HEK293 (cell line): ENCODE results near the gene IGFBP2.

ENCODE experiments used
- CTCF ChIA-PET: fragments of 350-600 bp; formaldehyde crosslinking; extraction: SDS; loops from one replicate; lab custom pipeline; 2021; ENCODE audit warnings: antibody characterized with exemption; lab: Yijun Ruan, JAX
- POLR2A ChIA-PET: fragments of 300-600 bp; formaldehyde crosslinking; extraction: SDS; loops from one replicate; lab custom pipeline; 2020; ENCODE audit warnings: antibody characterized with exemption, inconsistent platforms; lab: Yijun Ruan, JAX
- H3K27ac ChIP-seq: fragments of 200-500 bp; sonication (Bioruptor generic); 2 replicates; pipeline ENCODE4 v1.5.1; 2014; ENCODE audit warnings: low read depth, low read length, control low read depth, inconsistent platforms; ENCODE audit errors: extremely low read depth
- H3K36me3 ChIP-seq, 2 experiments: fragments of 200-500 bp in 1 of 2; sonication (Bioruptor generic) in 1 of 2; 1 replicate in 1 of 2; 2 replicates in 1 of 2; pipeline ENCODE4 v1.5.1; 2014 to 2017; ENCODE audit warnings: inconsistent platforms in 2 of 2, low read length in 2 of 2; ENCODE audit not compliant: control insufficient read depth in 2 of 2, insufficient read depth in 1 of 2
- H3K4me1 ChIP-seq: fragments of 200-500 bp; sonication (Bioruptor generic); 2 replicates; pipeline ENCODE4 v1.5.1; 2014; ENCODE audit warnings: mild to moderate bottlenecking, low read length, inconsistent platforms; ENCODE audit not compliant: control insufficient read depth, insufficient read depth
- H3K4me3 ChIP-seq: 2 replicates; pipeline ENCODE4 v1.5.1; 2011; ENCODE audit warnings: low read depth, mild to moderate bottlenecking, control low read depth, low read length, moderate library complexity
- H3K9me3 ChIP-seq: fragments of 200-500 bp; sonication (Bioruptor generic); 2 replicates; pipeline ENCODE4 v1.5.1; 2014; ENCODE audit warnings: low read depth, low read length, inconsistent platforms; ENCODE audit not compliant: control insufficient read depth, insufficient read depth
- GLIS2 ChIP-seq: fragments of 450-650 bp; formaldehyde crosslinking; IDR thresholded peaks from 2 replicates; pipeline ENCODE4 v1.5.1; 2016; ENCODE audit warnings: missing biosample characterization, missing genetic modification characterization
- KLF1 ChIP-seq: fragments of 450-650 bp; formaldehyde crosslinking; IDR thresholded peaks from 2 replicates; pipeline ENCODE4 v1.5.1; 2016; ENCODE audit warnings: missing biosample characterization, missing genetic modification characterization
- PRDM1 ChIP-seq: fragments of 450-650 bp; formaldehyde crosslinking; IDR thresholded peaks from 2 replicates; pipeline ENCODE4; 2016; ENCODE audit warnings: missing biosample characterization, missing genetic modification characterization
- SALL2 ChIP-seq: fragments of 450-650 bp; formaldehyde crosslinking; IDR thresholded peaks from 2 replicates; pipeline ENCODE4 v1.5.0; 2017; ENCODE audit warnings: missing biosample characterization, mild to moderate bottlenecking, missing genetic modification characterization, borderline replicate concordance
- SP3 ChIP-seq: fragments of 450-650 bp; formaldehyde crosslinking; IDR thresholded peaks from 2 replicates; pipeline ENCODE4 v1.5.1; 2016; ENCODE audit warnings: missing biosample characterization, missing genetic modification characterization
- ZBTB10 ChIP-seq: fragments of 450-650 bp; formaldehyde crosslinking; IDR thresholded peaks from 2 replicates; pipeline ENCODE4 v1.5.1; 2016; ENCODE audit warnings: missing biosample characterization, missing genetic modification characterization
- ZEB2 ChIP-seq: fragments of 450-650 bp; formaldehyde crosslinking; IDR thresholded peaks from 2 replicates; pipeline ENCODE4 v1.5.1; 2016; ENCODE audit warnings: missing biosample characterization, missing genetic modification characterization
- ZNF10 ChIP-seq: fragments of 450-650 bp; formaldehyde crosslinking; IDR thresholded peaks from 2 replicates; pipeline ENCODE4 v1.5.1; 2017; ENCODE audit warnings: missing biosample characterization, missing genetic modification characterization
- ZNF138 ChIP-seq: fragments of 450-650 bp; formaldehyde crosslinking; IDR thresholded peaks from 2 replicates; pipeline ENCODE4 v1.5.1; 2016; ENCODE audit warnings: missing biosample characterization, missing genetic modification characterization, borderline replicate concordance
- ZNF184 ChIP-seq: fragments of 450-650 bp; IDR thresholded peaks from 2 replicates; pipeline ENCODE4 v1.5.1; 2018; ENCODE audit warnings: missing biosample characterization, mild to moderate bottlenecking, missing genetic modification characterization
- ZNF2 ChIP-seq: fragments of 450-650 bp; formaldehyde crosslinking; IDR thresholded peaks from 2 replicates; pipeline ENCODE4 v1.5.1; 2016; ENCODE audit warnings: missing biosample characterization, missing genetic modification characterization
- ZNF274 ChIP-seq, 2 experiments: fragments of 200-500 bp in 1 of 2; fragments of 450-650 bp in 1 of 2; sonication (Bioruptor generic) in 1 of 2; formaldehyde crosslinking in 1 of 2; IDR thresholded peaks; 2 replicates each; pipeline versions ENCODE4 v1.5.1 to v1.6.1; 2014 to 2016; ENCODE audit warnings: borderline replicate concordance in 1 of 2, inconsistent platforms in 1 of 2, low read length in 1 of 2, missing biosample characterization in 1 of 2, missing genetic modification characterization in 1 of 2
- ZNF394 ChIP-seq: fragments of 450-650 bp; formaldehyde crosslinking; IDR thresholded peaks from 2 replicates; pipeline ENCODE4 v1.5.1; 2016; ENCODE audit warnings: missing biosample characterization, missing genetic modification characterization, mild to moderate bottlenecking, moderate library complexity, borderline replicate concordance
- ZNF423 ChIP-seq: fragments of 450-650 bp; formaldehyde crosslinking; IDR thresholded peaks from 2 replicates; pipeline ENCODE4 v1.5.1; 2016; ENCODE audit warnings: missing biosample characterization, missing genetic modification characterization
- ZNF530 ChIP-seq: fragments of 450-650 bp; formaldehyde crosslinking; IDR thresholded peaks from 2 replicates; pipeline ENCODE4 v1.5.1; 2016; ENCODE audit warnings: low read depth, missing biosample characterization, missing genetic modification characterization
- ZNF558 ChIP-seq: fragments of 450-650 bp; formaldehyde crosslinking; IDR thresholded peaks from 2 replicates; pipeline ENCODE4 v1.5.1; 2016; ENCODE audit warnings: missing biosample characterization, missing genetic modification characterization
- ZNF585B ChIP-seq: fragments of 450-650 bp; formaldehyde crosslinking; IDR thresholded peaks from 2 replicates; pipeline ENCODE4 v1.5.1; 2016; ENCODE audit warnings: missing biosample characterization, missing genetic modification characterization
- ZNF677 ChIP-seq: fragments of 450-650 bp; IDR thresholded peaks from 2 replicates; pipeline ENCODE4 v1.5.0; 2018; ENCODE audit warnings: missing biosample characterization, mild to moderate bottlenecking, missing genetic modification characterization, moderate library complexity
- ZNF777 ChIP-seq: fragments of 450-650 bp; formaldehyde crosslinking; IDR thresholded peaks from 2 replicates; pipeline ENCODE4 v1.5.1; 2017; ENCODE audit warnings: missing biosample characterization, missing genetic modification characterization, borderline replicate concordance
- ZSCAN16 ChIP-seq: fragments of 450-650 bp; formaldehyde crosslinking; IDR thresholded peaks from 2 replicates; pipeline ENCODE4 v1.5.1; 2016; ENCODE audit warnings: missing biosample characterization, missing genetic modification characterization
- ZSCAN30 ChIP-seq: fragments of 450-650 bp; IDR thresholded peaks from 2 replicates; pipeline ENCODE4 v1.5.1; 2018; ENCODE audit warnings: missing biosample characterization, mild to moderate bottlenecking, missing genetic modification characterization, moderate library complexity
- TF ChIP-seq, protein P1 (sequence below): fragments of 450-650 bp; formaldehyde crosslinking; IDR thresholded peaks from 2 replicates; pipeline ENCODE4 v1.5.1; 2016; ENCODE audit warnings: missing biosample characterization, missing genetic modification characterization
- TF ChIP-seq, protein P2 (sequence below): fragments of 450-650 bp; formaldehyde crosslinking; IDR thresholded peaks from 2 replicates; pipeline ENCODE4 v1.5.1; 2017; ENCODE audit warnings: missing biosample characterization, missing genetic modification characterization
- TF ChIP-seq, protein P3 (sequence below): fragments of 450-650 bp; formaldehyde crosslinking; IDR thresholded peaks from 2 replicates; pipeline ENCODE4 v1.5.0; 2017; ENCODE audit warnings: missing biosample characterization, missing genetic modification characterization, borderline replicate concordance
- TF ChIP-seq, protein P4 (sequence below): fragments of 450-650 bp; formaldehyde crosslinking; IDR thresholded peaks from 2 replicates; pipeline ENCODE4 v1.5.1; 2016; ENCODE audit warnings: missing biosample characterization, missing genetic modification characterization, borderline replicate concordance

IGFBP2 gene

GRCh38 chr2:216694082-216694825 lies 61.0 kb downstream of the IGFBP2 start:
- peaks cover 48% of the 10 kb centered on the region for H3K4me1 ChIP-seq
- ChIA-PET CTCF (interaction anchor here (0.6 to 2.3 kb wide), 8 partner anchors 12 to 816 kb away, joined by 3 to 10 read pairs (median 4); no protein-coding TSS in a partner anchor), POLR2A (interaction anchor here (0.8 to 1.5 kb wide), 3 partner anchors 8 to 196 kb away, joined by 3 to 5 read pairs (median 4); partner anchors contain the start of gene RPL37A)
- H3K9me3 ChIP-seq = no peaks in the 10 kb centered on the region
- H3K36me3 ChIP-seq = peaks cover 0 to 4% of the 10 kb centered on the region in 2 experiments; a peak in 1 of 3 replicates
- peak overlapping the region; percentile 37 for H3K4me3 ChIP-seq
- H3K27ac ChIP-seq = peak overlapping the region; percentile 94
- TF ChIP-seq ZNF394 (tag by site-specific recombination) = peak; percentile 17; the same call in 1 of the 2 replicates
- TF ChIP-seq KLF1 = no peak
- TF ChIP-seq ZNF423 (tag by site-specific recombination) = no peak
- TF ChIP-seq, protein P1, sequence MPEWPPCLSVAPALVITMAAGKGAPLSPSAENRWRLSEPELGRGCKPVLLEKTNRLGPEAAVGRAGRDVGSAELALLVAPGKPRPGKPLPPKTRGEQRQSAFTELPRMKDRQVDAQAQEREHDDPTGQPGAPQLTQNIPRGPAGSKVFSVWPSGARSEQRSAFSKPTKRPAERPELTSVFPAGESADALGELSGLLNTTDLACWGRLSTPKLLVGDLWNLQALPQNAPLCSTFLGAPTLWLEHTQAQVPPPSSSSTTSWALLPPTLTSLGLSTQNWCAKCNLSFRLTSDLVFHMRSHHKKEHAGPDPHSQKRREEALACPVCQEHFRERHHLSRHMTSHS (tag by site-specific recombination) = no peak
- TF ChIP-seq, protein P2, sequence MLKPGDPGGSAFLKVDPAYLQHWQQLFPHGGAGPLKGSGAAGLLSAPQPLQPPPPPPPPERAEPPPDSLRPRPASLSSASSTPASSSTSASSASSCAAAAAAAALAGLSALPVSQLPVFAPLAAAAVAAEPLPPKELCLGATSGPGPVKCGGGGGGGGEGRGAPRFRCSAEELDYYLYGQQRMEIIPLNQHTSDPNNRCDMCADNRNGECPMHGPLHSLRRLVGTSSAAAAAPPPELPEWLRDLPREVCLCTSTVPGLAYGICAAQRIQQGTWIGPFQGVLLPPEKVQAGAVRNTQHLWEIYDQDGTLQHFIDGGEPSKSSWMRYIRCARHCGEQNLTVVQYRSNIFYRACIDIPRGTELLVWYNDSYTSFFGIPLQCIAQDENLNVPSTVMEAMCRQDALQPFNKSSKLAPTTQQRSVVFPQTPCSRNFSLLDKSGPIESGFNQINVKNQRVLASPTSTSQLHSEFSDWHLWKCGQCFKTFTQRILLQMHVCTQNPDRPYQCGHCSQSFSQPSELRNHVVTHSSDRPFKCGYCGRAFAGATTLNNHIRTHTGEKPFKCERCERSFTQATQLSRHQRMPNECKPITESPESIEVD (tag by site-specific recombination) = no peak
- TF ChIP-seq PRDM1 (tag by site-specific recombination) = no peak
- no peak for TF ChIP-seq ZSCAN16 (tag by site-specific recombination)
- no peak for TF ChIP-seq ZNF530 (tag by site-specific recombination)
- TF ChIP-seq, protein P3, sequence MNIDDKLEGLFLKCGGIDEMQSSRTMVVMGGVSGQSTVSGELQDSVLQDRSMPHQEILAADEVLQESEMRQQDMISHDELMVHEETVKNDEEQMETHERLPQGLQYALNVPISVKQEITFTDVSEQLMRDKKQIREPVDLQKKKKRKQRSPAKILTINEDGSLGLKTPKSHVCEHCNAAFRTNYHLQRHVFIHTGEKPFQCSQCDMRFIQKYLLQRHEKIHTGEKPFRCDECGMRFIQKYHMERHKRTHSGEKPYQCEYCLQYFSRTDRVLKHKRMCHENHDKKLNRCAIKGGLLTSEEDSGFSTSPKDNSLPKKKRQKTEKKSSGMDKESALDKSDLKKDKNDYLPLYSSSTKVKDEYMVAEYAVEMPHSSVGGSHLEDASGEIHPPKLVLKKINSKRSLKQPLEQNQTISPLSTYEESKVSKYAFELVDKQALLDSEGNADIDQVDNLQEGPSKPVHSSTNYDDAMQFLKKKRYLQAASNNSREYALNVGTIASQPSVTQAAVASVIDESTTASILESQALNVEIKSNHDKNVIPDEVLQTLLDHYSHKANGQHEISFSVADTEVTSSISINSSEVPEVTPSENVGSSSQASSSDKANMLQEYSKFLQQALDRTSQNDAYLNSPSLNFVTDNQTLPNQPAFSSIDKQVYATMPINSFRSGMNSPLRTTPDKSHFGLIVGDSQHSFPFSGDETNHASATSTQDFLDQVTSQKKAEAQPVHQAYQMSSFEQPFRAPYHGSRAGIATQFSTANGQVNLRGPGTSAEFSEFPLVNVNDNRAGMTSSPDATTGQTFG = no peak
- TF ChIP-seq SALL2 (tag by site-specific recombination) = no peak
- peak; percentile 54; the same call in 1 of the 2 replicates for TF ChIP-seq ZNF2 (tag by site-specific recombination)
- TF ChIP-seq ZSCAN30 = no peak
- TF ChIP-seq ZNF558 (tag by site-specific recombination) = no peak
- TF ChIP-seq ZNF10 (tag by site-specific recombination) = no peak
- no peak for TF ChIP-seq ZNF777 (tag by site-specific recombination)
- peak; percentile 25 for TF ChIP-seq ZEB2
- TF ChIP-seq ZNF184 = no peak
- TF ChIP-seq ZNF138 (tag by site-specific recombination) = no peak
- TF ChIP-seq GLIS2 (tag by site-specific recombination) = peak; percentile 29
- no peak for TF ChIP-seq ZNF274 (IDR thresholded peaks at IDR 0.05; ENCODE audit: low read length)
- no peak for TF ChIP-seq ZNF274 (tag by site-specific recombination; IDR thresholded peaks at IDR 0.05; ENCODE audit: borderline replicate concordance)
- no peak for TF ChIP-seq SP3 (tag by site-specific recombination)
- 0 out of 2 replicates have a peak, but pooled peaks have one; percentile 49 for TF ChIP-seq ZBTB10 (tag by site-specific recombination)
- TF ChIP-seq, protein P4, sequence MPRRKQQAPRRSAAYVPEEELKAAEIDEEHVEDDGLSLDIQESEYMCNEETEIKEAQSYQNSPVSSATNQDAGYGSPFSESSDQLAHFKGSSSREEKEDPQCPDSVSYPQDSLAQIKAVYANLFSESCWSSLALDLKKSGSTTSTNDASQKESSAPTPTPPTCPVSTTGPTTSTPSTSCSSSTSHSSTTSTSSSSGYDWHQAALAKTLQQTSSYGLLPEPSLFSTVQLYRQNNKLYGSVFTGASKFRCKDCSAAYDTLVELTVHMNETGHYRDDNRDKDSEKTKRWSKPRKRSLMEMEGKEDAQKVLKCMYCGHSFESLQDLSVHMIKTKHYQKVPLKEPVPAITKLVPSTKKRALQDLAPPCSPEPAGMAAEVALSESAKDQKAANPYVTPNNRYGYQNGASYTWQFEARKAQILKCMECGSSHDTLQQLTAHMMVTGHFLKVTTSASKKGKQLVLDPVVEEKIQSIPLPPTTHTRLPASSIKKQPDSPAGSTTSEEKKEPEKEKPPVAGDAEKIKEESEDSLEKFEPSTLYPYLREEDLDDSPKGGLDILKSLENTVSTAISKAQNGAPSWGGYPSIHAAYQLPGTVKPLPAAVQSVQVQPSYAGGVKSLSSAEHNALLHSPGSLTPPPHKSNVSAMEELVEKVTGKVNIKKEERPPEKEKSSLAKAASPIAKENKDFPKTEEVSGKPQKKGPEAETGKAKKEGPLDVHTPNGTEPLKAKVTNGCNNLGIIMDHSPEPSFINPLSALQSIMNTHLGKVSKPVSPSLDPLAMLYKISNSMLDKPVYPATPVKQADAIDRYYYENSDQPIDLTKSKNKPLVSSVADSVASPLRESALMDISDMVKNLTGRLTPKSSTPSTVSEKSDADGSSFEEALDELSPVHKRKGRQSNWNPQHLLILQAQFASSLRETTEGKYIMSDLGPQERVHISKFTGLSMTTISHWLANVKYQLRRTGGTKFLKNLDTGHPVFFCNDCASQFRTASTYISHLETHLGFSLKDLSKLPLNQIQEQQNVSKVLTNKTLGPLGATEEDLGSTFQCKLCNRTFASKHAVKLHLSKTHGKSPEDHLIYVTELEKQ (tag by site-specific recombination) = no peak
- no peak for TF ChIP-seq ZNF585B (tag by site-specific recombination)
- TF ChIP-seq ZNF677 (tag by site-specific recombination) = no peak
